Ishikawa (cell line): ENCODE results near the gene MFN1.

Source experiments
- CEBPB ChIP-seq: IDR thresholded peaks from 2 replicates; pipeline ENCODE4 v1.6.1; 2012
- CREB1 ChIP-seq: IDR thresholded peaks from 2 replicates; pipeline ENCODE4 v1.6.1; 2012; ENCODE audit warnings: low read depth
- EGR1 ChIP-seq: IDR thresholded peaks from 2 replicates; pipeline ENCODE4 v1.6.1; 2012
- EP300 ChIP-seq: IDR thresholded peaks from 2 replicates; pipeline ENCODE4 v1.6.1; 2012; ENCODE audit warnings: borderline replicate concordance
- FOXM1 ChIP-seq: IDR thresholded peaks from 2 replicates; pipeline ENCODE4 v1.6.1; 2012; ENCODE audit warnings: low read depth, borderline replicate concordance
- MAX ChIP-seq: IDR thresholded peaks from 2 replicates; pipeline ENCODE4 v1.6.1; 2012
- NFIC ChIP-seq: IDR thresholded peaks from 2 replicates; pipeline ENCODE4 v1.6.1; 2012
- RAD21 ChIP-seq: IDR thresholded peaks from 2 replicates; pipeline ENCODE4 v1.6.1; 2012; ENCODE audit warnings: low read depth
- REST ChIP-seq: IDR thresholded peaks from 2 replicates; pipeline ENCODE4 v1.6.1; 2012; ENCODE audit warnings: low read depth, mild to moderate bottlenecking
- TAF1 ChIP-seq: IDR thresholded peaks from 2 replicates; pipeline ENCODE4 v1.6.1; 2012; ENCODE audit warnings: low read depth, mild to moderate bottlenecking
- TCF12 ChIP-seq: IDR thresholded peaks from 2 replicates; pipeline ENCODE4 v1.6.1; 2012; ENCODE audit warnings: low read depth
- TEAD4 ChIP-seq: IDR thresholded peaks from 2 replicates; pipeline ENCODE4 v1.6.1; 2012
- USF1 ChIP-seq: IDR thresholded peaks from 2 replicates; pipeline ENCODE4 v1.6.1; 2012
- YY1 ChIP-seq: IDR thresholded peaks from 2 replicates; pipeline ENCODE4 v1.6.1; 2012; ENCODE audit warnings: low read depth
- ZBTB7A ChIP-seq: IDR thresholded peaks from 2 replicates; pipeline ENCODE4 v1.6.1; 2012; ENCODE audit warnings: low read depth

Gene MFN1

GRCh38 chr3:179375091-179375999 lies 27.8 kb downstream of the MFN1 start:
- TF ChIP-seq TCF12 (no peak), MAX (no peak), YY1 (no peak), EP300 (no peak), ZBTB7A (no peak), CEBPB (no peak), RAD21 (no peak), TEAD4 (no peak), CREB1 (no peak), FOXM1 (no peak), USF1 (no peak), TAF1 (no peak), EGR1 (no peak)

GRCh38 chr3:179376474-179376873 lies 29.0 kb downstream of the MFN1 start:
- TF ChIP-seq EP300 (no peak), CREB1 (no peak), EGR1 (no peak), TCF12 (no peak), NFIC (no peak), ZBTB7A (no peak), RAD21 (no peak), MAX (no peak), REST (no peak), TEAD4 (no peak), FOXM1 (no peak), USF1 (no peak), TAF1 (no peak), YY1 (no peak), CEBPB (no peak)

GRCh38 chr3:179391906-179392305 lies 44.4 kb downstream of the MFN1 start:
- no peak for TF ChIP-seq CEBPB
- no peak for TF ChIP-seq REST
- TF ChIP-seq EP300 = no peak
- no peak for TF ChIP-seq TEAD4
- TF ChIP-seq ZBTB7A = no peak
- TF ChIP-seq USF1 = no peak
- TF ChIP-seq TCF12 = no peak
- no peak for TF ChIP-seq RAD21
- no peak for TF ChIP-seq TAF1
- no peak for TF ChIP-seq CREB1
- no peak for TF ChIP-seq FOXM1
- TF ChIP-seq YY1 = no peak
- no peak for TF ChIP-seq NFIC
- TF ChIP-seq MAX = no peak
- TF ChIP-seq EGR1 = no peak

GRCh38 chr3:179398574-179399231 lies 51.2 kb downstream of the MFN1 start:
- TF ChIP-seq ZBTB7A (no peak), EGR1 (no peak), MAX (no peak), NFIC (no peak), EP300 (no peak), TEAD4 (no peak), TAF1 (no peak), FOXM1 (no peak), USF1 (no peak)
